A673 (cell line): Measurements from ENCODE around the gene KHK. TPM values are rescaled to one million over a fixed set of nuclear protein-coding genes. Genes with fewer than 3 reads are reported as not detected.
A peak's percentile ranks its signal among the peaks of the same experiment; 100 is the strongest.

Experiments
- BruUV-seq: library from RNA; stranded (reverse); fragments of 400-500 nt; replicated peaks from 2 replicates; lab custom pipeline; 2021; lab: Mats Ljungman, UMichigan
- CTCF ChIA-PET: fragments of 300-600 bp; sonication (Branson Sonifier 250); formaldehyde crosslinking; loops from one replicate; lab custom pipeline; 2022; ENCODE audit warnings: antibody characterized with exemption; lab: Charles Lee
- POLR2A ChIA-PET: fragments of 300-600 bp; sonication (Branson Sonifier 250); formaldehyde crosslinking; loops from one replicate; lab custom pipeline; 2022; ENCODE audit warnings: antibody characterized with exemption; ENCODE audit not compliant: low non-redundant PET; lab: Charles Lee
- DNase-seq: peaks from one replicate; pipeline ENCODE4 v3.0.0-alpha.2; 2015; ENCODE audit warnings: low spot score
- H3K27ac ChIP-seq: fragments of 200-600 bp; sonication (generic); 2 replicates; pipeline ENCODE4 v1.5.1; 2016; ENCODE audit warnings: mixed run types, low read depth, mild to moderate bottlenecking, mixed read lengths, antibody characterized with exemption, low read length; ENCODE audit not compliant: poor library complexity, severe bottlenecking
- H3K27me3 ChIP-seq: fragments of 200-600 bp; sonication (generic); replicated peaks from 2 replicates; pipeline ENCODE4 v1.6.1; 2017; ENCODE audit warnings: mixed run types, low read depth, mild to moderate bottlenecking, mixed read lengths, antibody characterized with exemption, low read length; ENCODE audit not compliant: insufficient read depth, poor library complexity
- H3K36me3 ChIP-seq: fragments of 200-600 bp; sonication (generic); 2 replicates; pipeline ENCODE4 v1.6.1; 2016; ENCODE audit warnings: mixed run types, mild to moderate bottlenecking, mixed read lengths, antibody characterized with exemption, low read length; ENCODE audit not compliant: insufficient read depth, poor library complexity, severe bottlenecking
- H3K4me1 ChIP-seq: fragments of 200-600 bp; sonication (generic); 2 replicates; pipeline ENCODE4 v1.6.1; 2017; ENCODE audit warnings: mixed run types, mild to moderate bottlenecking, mixed read lengths, antibody characterized with exemption, low read length; ENCODE audit not compliant: insufficient read depth, poor library complexity, severe bottlenecking
- H3K4me3 ChIP-seq: fragments of 200-600 bp; sonication (generic); 2 replicates; pipeline ENCODE4 v1.5.1; 2016; ENCODE audit warnings: low read depth, mixed run types, mild to moderate bottlenecking, mixed read lengths, low read length; ENCODE audit not compliant: poor library complexity, severe bottlenecking
- H3K9me3 ChIP-seq: fragments of 200-600 bp; sonication (generic); 2 replicates; pipeline ENCODE4 v1.6.1; 2016; ENCODE audit warnings: mixed run types, low read depth, mild to moderate bottlenecking, mixed read lengths, antibody characterized with exemption, low read length; ENCODE audit not compliant: poor library complexity, severe bottlenecking
- EZH2 ChIP-seq: fragments of 200-600 bp; sonication (generic); IDR thresholded peaks from 2 replicates; pipeline ENCODE4 v1.6.1; 2017; ENCODE audit warnings: borderline replicate concordance, low read depth, mild to moderate bottlenecking, mixed read lengths, antibody characterized with exemption, low read length; ENCODE audit not compliant: poor library complexity, severe bottlenecking
- intact Hi-C: fragments of 100-400 bp; cut with micrococcal nuclease; formaldehyde crosslinking; loops from one replicate; pipeline ENCODE4 v1.10.0; 2022; ENCODE audit not compliant: unreplicated experiment
- total RNA-seq: library from RNA; stranded (reverse); gene quantifications from 2 replicates; pipeline ENCODE4 v1.2.3, GENCODE V29; 2021
- TF ChIP-seq, protein P1 (sequence below): fragments of 300-800, 200-600 bp; sonication (generic); conservative IDR thresholded peaks from 2 replicates; pipeline ENCODE4 v1.5.1; 2017; ENCODE audit warnings: low read depth, mild to moderate bottlenecking, antibody characterized with exemption, low read length, moderate library complexity, mixed read lengths

KHK gene
- total RNA-seq, 1 experiment from 2014 or later, result 40.2 TPM

DNA sequence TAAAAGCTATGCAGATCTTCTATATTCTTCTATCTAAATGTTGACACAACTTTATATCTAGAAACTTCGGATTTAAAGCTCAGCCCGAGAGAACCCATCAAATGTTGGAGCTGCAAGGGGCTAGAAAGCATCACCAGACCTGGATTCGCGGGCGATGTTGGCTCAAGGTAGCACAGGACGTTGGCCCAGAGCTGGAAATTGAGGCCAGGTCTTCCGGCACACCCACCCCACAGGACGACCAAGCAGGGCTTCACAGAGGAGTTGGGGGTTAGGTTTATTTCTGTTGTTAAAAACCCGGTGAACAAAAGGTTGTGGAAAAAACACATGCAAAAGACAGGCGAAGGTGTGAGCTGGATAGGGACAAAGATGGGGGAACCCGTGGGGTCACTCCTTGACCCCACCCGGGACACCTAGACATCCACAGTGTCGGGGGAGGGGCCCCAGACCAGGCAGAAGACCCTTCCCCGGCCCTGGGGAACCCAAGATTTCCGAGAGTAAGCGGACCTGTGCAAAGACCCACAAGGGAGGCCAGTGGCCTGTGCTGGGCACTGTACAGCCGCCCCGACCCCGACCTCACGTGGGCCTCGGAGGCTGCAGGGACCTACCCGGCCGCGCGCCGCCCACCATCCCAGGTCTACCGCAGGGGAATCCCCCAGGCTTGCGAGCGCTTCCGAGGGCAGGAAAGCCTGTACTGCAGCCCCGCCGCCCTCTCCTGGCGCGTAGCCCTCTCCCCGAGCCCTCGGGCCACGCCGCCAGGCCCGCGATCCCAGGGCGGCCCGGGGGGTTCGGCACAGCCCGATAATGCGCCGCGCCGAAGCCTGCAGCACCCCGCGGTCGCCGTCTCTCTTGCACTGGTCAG lies 36.9 kb upstream of the KHK start:
- ChIA-PET CTCF (interaction anchor here (0.6 to 2.0 kb wide), 4 partner anchors 23 to 203 kb away, joined by 4 to 6 read pairs (median 5); no protein-coding TSS in a partner anchor), POLR2A (no interaction called here)
- Histone ChIP-seq H3K4me3 (peak overlapping the region; percentile 74), H3K27me3 (no peaks in the 10 kb centered on the region), H3K27ac (peak overlapping the region; percentile 91), H3K4me1 (peaks cover 12% of the 10 kb centered on the region), H3K9me3 (no peaks in the 10 kb centered on the region), H3K36me3 (peaks cover 17% of the 10 kb centered on the region)
- no TSS peak for BruUV-seq
- DNase-seq, result no peak
- TF ChIP-seq EZH2, result no peak
- TF ChIP-seq, protein P1, sequence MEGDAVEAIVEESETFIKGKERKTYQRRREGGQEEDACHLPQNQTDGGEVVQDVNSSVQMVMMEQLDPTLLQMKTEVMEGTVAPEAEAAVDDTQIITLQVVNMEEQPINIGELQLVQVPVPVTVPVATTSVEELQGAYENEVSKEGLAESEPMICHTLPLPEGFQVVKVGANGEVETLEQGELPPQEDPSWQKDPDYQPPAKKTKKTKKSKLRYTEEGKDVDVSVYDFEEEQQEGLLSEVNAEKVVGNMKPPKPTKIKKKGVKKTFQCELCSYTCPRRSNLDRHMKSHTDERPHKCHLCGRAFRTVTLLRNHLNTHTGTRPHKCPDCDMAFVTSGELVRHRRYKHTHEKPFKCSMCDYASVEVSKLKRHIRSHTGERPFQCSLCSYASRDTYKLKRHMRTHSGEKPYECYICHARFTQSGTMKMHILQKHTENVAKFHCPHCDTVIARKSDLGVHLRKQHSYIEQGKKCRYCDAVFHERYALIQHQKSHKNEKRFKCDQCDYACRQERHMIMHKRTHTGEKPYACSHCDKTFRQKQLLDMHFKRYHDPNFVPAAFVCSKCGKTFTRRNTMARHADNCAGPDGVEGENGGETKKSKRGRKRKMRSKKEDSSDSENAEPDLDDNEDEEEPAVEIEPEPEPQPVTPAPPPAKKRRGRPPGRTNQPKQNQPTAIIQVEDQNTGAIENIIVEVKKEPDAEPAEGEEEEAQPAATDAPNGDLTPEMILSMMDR, result no peak
- intact Hi-C loops, result loop anchor here (1.0 kb wide), 1 partner anchor 17 kb away; the partner anchor contains the start of gene TMEM214

DNA sequence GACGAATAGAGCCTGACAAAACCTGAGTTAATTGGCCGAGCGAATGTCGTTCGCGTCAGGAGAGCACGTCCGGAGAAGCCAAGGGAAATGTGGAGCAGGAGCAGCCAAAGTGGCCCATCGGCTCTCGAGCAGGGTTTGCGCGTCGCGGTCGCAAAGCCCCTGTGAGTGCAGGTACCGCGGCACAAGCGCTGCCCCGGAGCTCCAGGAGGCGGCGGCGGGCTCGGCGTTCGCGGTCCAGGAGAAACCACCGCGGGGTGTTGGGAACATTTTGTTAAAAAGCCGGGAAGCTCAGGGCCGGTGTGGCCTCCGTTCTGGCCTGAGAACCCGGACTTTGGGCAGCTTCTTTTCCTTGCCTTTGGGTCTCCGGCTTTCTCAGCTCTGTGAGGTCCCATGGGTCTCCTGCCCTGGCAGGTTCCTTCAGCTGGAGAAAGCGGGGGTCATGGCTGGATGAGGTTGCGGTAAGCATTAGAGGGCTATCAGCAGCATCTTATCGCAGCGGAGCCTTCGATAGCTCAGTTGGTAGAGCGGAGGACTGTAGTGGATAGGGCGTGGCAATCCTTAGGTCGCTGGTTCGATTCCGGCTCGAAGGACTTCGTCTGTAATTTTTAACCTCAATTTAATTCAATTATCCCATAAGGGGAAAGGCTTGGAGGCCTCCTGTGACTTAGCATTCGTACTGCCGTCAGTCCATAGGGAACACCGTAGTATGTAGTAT lies 36.1 kb upstream of the KHK start:
- Histone ChIP-seq H3K4me1 (peaks cover 12% of the 10 kb centered on the region), H3K4me3 (peak overlapping the region; percentile 74), H3K9me3 (no peaks in the 10 kb centered on the region), H3K27ac (peak overlapping the region; percentile 91), H3K36me3 (peaks cover 25% of the 10 kb centered on the region), H3K27me3 (no peaks in the 10 kb centered on the region)
- BruUV-seq, result no TSS peak
- intact Hi-C loops, result loop anchor here (1.0 kb wide), 1 partner anchor 18 kb away; the partner anchor contains the start of gene TMEM214
- ChIA-PET POLR2A (interaction anchor here (0.6 kb wide), 2 partner anchors 17 to 35 kb away, joined by 4 to 5 read pairs; no protein-coding TSS in a partner anchor), CTCF (interaction anchor here (0.9 to 2.0 kb wide), 4 partner anchors 22 to 204 kb away, joined by 3 to 5 read pairs (median 4); no protein-coding TSS in a partner anchor)
- TF ChIP-seq EZH2, result no peak
- TF ChIP-seq, protein P1, result peak; percentile 45
- peak; percentile 97 for DNase-seq
